H7 (cell line): ENCODE data around the gene ANKDD1A. TPM values are rescaled to one million over a fixed set of nuclear protein-coding genes. Genes with fewer than 3 reads are reported as not detected.

ENCODE experiments used
- DNase-seq: peaks from one replicate; pipeline ENCODE4 v3.0.0; 2012
- H3K27me3 ChIP-seq: 2 replicates; pipeline ENCODE4 v1.6.0; 2011; ENCODE audit warnings: mild to moderate bottlenecking, low read length; ENCODE audit not compliant: control insufficient read depth, insufficient read depth
- H3K36me3 ChIP-seq: replicated peaks from 2 replicates; pipeline ENCODE4 v1.5.1; 2011; ENCODE audit warnings: low read length; ENCODE audit not compliant: control insufficient read depth, insufficient read depth
- H3K4me3 ChIP-seq: 2 replicates; pipeline ENCODE4 v1.5.1; 2011; ENCODE audit warnings: low read depth, mild to moderate bottlenecking, control low read depth, low read length, moderate library complexity; ENCODE audit not compliant: insufficient read depth
- total RNA-seq: library from RNA; depleted of rRNA; stranded (reverse); fragments of >200 nt; shearing (Covaris generic); gene quantifications from 2 replicates; pipeline ENCODE4 v1.2.3, GENCODE V29; 2014

Gene ANKDD1A
- total RNA-seq, 1 experiment from 2014 or later, result 4.9 TPM

DNA sequence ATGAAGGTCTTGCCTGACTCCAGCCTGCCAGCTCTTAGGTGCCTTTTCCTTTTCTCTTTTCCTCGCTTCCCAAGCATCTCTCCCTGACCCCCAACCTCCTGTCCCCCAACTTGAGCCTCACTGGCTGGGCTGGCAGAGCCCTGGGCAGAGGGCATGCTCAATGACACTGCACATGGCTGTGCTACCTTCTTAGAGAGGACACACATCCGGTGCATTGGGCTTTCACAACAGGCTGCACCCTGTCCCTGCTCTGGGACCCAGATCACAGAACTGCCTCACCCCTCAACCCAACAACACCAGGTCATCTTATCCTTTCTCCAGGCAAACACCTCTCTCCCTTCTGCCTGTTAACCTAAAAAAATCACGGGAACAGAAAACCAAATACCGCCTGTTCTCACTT, 7.5 kb upstream of the ANKDD1A start:
- no peaks in the 10 kb centered on the region for H3K36me3 ChIP-seq
- DNase-seq, result no peak
- no peak overlapping the region for H3K4me3 ChIP-seq
- no peaks in the 10 kb centered on the region for H3K27me3 ChIP-seq

DNA sequence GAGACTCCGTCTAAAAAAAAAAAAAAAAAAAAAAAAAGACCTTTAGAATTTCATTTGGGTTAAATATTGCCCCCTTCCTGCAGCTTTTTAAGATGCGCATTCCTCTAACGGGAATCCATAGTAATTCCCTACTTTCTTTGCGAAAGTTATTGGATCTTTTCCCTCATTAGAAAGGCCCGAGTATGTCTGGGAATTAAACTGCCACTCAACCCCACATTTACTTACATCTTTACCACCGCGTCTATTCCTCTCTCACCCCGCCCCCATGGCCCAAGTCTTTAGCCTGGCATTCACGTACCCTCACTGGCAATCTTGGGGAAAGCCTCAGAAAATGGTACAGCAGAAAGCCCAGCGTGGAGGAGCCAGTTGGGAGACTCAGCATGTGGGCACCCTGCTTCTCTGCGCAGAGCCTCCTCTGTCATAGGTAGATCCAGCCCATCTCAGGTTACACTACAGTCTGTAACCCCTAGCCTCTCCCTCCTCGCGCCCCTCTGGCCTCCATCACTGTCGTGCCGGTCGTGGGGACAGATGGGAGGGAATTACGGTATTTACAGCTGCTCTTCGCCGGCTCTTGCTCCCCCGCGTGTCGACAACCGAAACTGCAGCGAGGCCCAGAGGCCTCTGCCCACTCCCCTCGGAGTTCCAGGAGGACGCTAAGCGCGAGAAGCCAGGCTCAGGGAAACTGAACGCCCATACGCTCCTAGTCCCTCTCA, 6.4 kb upstream of the ANKDD1A start:
- peak; percentile 96 for DNase-seq
- Histone ChIP-seq H3K27me3 (no peaks in the 10 kb centered on the region), H3K36me3 (no peaks in the 10 kb centered on the region), H3K4me3 (peak overlapping the region; percentile 22)

DNA sequence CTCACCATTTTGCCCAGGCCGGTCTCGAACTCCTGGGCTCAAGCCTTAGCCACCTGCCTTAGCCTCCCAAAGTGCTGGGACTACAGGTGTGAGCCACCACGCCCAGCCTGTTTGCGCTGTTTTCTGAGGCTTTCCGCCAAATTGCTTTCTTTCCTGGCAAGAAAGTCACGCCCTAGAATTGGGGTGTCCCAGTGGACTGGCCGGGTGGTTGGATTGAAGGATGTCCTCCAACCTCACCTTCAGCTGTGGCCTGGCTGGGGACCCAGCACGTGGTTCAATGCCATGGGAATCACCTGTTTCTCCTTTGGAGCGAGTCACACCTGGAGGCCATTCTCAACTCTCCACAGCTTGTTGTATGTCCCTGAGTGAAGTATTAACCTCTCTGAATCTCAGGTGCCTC, 5.8 kb upstream of the ANKDD1A start:
- no peak for DNase-seq
- Histone ChIP-seq H3K4me3 (no peak overlapping the region), H3K27me3 (peaks cover 3% of the 10 kb centered on the region), H3K36me3 (no peaks in the 10 kb centered on the region)

DNA sequence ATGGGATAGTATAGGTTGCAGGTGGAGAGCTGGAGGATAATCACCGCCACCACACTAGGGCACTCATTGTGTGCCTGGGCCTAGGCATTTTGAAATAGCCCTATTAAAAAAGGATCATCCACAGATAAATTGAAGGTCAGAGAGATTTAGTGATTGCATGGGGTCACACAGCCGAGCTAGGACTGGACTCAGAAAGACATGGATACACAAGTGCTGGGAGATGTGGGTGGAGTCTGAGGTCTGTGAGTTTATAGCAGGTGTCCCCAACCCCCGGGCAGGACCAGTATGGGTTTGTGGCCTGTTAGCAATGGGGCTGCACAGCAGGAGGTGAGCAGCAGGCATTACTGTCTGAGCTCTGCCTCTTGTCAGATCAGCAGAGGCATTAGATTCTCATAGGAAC, 5.3 kb upstream of the ANKDD1A start:
- H3K4me3 ChIP-seq, result no peak overlapping the region

DNA sequence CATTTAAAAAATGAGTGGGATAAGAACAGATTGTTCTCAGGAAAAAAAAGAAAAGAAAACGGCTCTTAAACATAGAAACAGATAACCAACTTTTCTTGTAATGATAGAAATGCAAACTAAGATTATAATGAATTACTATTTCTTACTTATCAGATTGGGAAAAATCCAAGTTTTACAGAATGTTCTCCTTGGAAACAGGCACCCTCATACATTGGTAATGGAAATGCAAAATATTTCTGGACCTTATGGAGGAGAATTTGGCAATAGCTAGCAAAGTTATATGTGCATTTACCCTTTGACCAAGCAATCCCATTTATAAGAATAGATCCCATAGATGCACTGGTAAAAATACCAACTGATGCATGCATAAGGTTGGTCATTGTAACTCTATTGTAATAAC, 3.7 kb upstream of the ANKDD1A start:
- DNase-seq, result no peak
- Histone ChIP-seq H3K36me3 (no peaks in the 10 kb centered on the region), H3K4me3 (no peak overlapping the region), H3K27me3 (peaks cover 19% of the 10 kb centered on the region)

More for the DNA sequence above, 5.3 kb upstream of the ANKDD1A start:
- H3K27me3 ChIP-seq, result peaks cover 7% of the 10 kb centered on the region
- DNase-seq, result no peak
- H3K36me3 ChIP-seq, result no peaks in the 10 kb centered on the region

DNA sequence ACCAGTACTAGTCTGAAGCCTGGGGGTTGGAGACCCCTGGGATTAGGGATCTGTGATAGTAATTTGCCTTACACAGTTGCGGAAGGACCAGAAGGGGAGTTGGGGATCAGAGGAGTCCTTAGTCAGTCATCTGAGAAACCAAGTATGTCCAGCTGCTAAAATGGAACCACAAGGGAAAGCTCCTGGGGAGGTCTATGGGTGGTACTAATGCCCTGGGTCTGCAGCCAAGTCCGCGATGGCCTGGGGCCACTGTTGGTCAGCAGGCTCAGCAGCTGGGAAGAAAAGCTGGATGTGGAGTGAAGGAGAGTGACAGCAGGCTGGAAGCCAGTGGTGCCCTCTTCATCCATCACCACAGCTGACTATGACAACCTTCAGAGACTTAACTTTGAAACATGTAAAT, 2.2 kb upstream of the ANKDD1A start:
- Histone ChIP-seq H3K36me3 (no peaks in the 10 kb centered on the region), H3K27me3 (peaks cover 19% of the 10 kb centered on the region), H3K4me3 (no peak overlapping the region)
- DNase-seq, result no peak

DNA sequence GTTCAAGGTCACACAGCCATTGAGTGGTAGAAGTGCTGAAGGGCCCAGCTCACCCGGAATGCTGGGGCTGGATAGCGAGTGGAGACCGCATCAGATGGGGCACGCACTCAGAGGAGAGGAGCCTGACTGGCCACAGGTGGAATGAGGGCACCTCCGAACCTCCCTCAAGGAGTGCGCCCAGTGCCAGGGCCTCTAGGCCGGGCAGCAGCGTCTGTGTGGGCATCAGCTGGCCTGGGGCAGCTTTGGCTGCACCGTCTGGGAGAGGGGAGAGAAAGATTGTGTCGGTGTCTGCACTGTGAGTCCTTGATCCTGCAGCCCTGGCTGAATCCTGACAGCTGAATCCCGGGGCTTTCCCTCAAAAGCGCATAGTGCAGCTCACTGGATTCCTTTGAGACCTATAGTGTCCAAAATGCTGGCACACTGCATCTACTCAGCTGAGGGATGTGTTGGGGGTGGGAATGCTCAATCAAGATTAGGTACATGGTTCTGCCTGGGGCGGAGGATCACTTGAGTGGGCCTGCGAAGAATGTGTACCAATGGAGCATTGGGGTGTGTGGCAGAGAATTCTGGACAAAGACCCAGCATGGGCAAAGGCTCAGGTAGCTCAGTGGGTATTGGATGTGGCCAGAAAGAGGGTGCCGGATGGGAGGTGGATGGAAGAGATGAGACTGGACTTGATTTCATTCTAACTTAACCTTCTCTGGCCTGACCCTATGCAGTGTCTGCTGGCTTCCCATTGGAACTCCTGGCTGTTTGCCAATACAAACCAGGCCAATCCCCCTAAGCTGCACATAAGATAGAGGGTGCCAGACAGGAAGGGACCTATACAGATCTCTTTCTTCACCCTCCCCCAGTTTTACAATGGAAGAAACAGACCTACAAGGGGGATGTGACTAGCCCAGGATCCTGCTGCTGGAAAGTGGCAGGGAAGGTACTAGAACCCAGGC, 950 bp downstream of the ANKDD1A start:
- DNase-seq, result peak; percentile 62

DNA sequence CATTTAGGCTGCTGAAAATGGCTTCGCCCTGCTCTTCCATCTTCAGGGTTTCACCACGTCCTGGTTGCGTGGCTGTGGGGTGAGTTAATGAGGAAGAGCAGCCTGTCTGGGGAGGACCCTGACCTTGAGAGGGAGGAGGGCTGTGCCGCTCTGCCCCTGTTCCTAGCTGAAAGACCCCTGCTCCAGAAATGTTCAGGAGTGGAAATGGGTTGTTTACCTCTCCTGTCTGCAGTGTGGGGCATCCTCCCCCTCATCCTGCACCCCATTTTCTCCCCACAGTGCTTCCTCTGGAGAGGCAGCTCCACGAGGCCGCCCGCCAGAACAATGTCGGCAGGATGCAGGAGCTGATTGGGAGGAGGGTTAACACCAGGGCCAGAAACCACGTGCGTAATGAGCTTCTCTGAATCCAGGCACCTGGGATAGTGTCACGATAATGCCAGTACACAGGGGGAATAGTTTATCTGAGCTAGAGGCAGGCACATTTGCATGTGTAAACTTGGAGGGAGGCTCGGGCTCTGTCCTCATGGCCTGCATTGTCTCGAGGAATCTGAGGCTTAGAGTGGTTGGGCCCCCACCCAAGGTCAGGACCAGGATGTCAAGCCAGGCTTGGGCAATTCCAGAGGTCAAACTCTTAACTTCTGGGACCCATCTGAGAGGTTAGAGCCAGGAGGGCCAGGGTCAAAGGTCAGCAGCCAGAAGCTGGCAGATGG, 4.0 kb downstream of the ANKDD1A start:
- peak; percentile 69 for DNase-seq
- no peaks in the 10 kb centered on the region for H3K36me3 ChIP-seq
- no peak overlapping the region for H3K4me3 ChIP-seq
- peaks cover 19% of the 10 kb centered on the region for H3K27me3 ChIP-seq

More for the DNA sequence above, 950 bp downstream of the ANKDD1A start:
- Histone ChIP-seq H3K27me3 (peaks cover 19% of the 10 kb centered on the region), H3K36me3 (no peaks in the 10 kb centered on the region), H3K4me3 (peak overlapping the region; percentile 62)

DNA sequence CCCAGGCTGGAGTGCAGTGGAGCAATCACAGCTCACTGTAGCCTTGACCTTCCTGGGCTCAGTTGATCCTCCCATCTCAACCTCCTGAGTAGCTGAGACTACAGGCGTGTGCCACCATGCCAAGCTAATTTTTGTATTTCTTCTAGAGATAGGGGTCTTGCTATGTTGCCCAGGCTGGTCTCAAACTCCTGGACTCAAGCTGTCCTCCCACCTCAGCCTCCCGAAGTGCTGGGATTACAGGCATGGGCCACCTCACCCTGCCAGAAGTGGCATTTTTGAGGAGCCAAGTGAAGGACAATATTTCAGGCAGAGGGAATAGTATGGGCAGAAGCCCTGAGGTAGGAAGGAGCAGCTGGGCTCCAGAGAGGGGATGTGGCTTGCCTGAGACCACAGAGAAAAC, 4.7 kb downstream of the ANKDD1A start:
- peaks cover 12% of the 10 kb centered on the region for H3K27me3 ChIP-seq
- no peaks in the 10 kb centered on the region for H3K36me3 ChIP-seq

DNA sequence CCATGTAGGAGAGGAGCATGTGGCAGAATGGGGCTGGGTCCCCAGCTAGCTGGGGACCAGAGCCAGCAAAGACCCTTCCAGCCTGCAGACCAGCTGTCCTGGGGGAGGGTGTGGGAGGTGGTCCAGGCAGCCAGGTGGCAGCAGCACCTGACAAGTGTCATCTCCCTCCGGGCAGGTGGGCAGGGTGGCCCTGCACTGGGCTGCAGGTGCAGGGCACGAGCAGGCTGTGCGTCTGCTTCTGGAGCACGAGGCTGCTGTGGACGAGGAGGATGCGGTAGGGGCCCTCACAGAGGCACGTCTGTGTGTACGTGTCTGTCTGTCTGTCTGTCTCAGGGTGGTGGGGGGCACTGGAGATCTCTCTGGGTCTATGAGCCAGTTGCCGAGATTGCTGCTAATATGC, 5.5 kb downstream of the ANKDD1A start:
- no peak overlapping the region for H3K4me3 ChIP-seq
- peak; percentile 45 for DNase-seq
- no peaks in the 10 kb centered on the region for H3K36me3 ChIP-seq
- peaks cover 7% of the 10 kb centered on the region for H3K27me3 ChIP-seq

More for the DNA sequence above, 4.7 kb downstream of the ANKDD1A start:
- DNase-seq, result no peak
- no peak overlapping the region for H3K4me3 ChIP-seq

DNA sequence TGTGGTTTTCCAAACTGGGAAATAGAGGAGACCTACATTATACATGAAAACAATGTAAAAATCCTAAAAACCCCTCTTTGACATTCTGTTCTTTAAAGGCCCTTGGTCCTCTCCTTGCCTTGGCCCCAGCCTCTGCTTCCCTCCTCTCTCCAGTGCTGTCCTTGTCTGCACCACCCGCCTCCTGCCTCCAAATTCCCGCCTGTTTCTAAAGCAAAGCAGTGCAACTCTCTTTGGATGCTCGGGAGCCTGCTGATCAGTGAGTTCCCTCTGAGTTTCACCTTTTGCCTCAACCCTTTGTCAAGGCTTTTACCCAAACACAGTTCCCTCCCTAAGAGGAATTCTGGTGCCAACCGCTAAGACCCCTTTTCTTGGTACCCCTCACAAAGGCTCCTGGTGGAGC, 8.0 kb downstream of the ANKDD1A start:
- no peak overlapping the region for H3K4me3 ChIP-seq
- H3K27me3 ChIP-seq, result no peaks in the 10 kb centered on the region; the same call in 1 of the 2 replicates
- H3K36me3 ChIP-seq, result no peaks in the 10 kb centered on the region
- DNase-seq, result no peak

DNA sequence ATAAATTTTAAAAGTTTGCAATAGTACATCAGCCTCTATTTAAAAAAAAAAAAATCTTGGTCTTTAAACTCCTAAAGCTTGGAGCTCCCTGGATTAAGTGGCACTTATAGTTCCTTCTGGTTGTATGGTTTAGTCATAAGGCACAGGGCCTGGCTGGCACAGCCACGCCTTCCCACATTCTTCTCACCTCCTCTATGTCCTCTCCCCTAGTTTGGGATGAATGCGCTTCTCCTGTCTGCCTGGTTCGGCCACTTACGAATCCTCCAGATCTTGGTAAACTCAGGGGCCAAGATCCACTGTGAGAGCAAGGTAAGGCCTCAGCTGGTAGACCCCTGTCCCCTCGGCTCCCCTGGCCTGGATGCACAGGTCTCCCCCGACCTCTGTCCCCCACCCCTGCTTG, 10.0 kb downstream of the ANKDD1A start:
- Histone ChIP-seq H3K4me3 (no peak overlapping the region), H3K36me3 (no peaks in the 10 kb centered on the region), H3K27me3 (no peaks in the 10 kb centered on the region)
- no peak for DNase-seq

DNA sequence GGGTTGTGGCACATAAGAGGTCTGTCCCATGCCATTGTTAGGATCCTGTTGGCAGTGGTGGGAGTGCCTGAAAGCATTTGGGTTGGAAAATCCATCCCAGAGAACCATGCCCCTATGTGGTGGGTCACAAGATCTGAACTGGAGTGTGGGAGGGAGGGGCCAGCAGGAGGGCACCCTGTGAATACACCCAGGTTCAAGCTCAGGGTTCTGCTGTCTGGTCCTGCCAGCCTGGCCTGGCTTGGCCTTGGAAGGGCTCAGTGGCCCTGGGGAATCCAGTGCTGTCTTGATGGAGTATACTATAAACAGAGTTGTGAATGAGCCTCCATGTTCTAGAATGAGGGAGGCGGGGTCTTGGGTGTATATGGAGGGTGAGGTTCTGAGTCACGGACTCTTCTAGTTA, 11.8 kb downstream of the ANKDD1A start:
- no peak for DNase-seq
- H3K36me3 ChIP-seq, result no peaks in the 10 kb centered on the region
- H3K27me3 ChIP-seq, result no peaks in the 10 kb centered on the region
- no peak overlapping the region for H3K4me3 ChIP-seq
